Effector memory CD4-positive, alpha-beta T cell (primary cell): ENCODE measurements around the gene SLC24A4.

Experiments
- DNase-seq, 3 donors: peaks; one replicate each; pipeline ENCODE4 v3.0.0-alpha.2; 2020
- H3K27ac ChIP-seq: 2 replicates; pipeline ENCODE4 v1.7.0; 2013; ENCODE audit warnings: mild to moderate bottlenecking, low read length, moderate library complexity; ENCODE audit not compliant: insufficient read depth, poor library complexity, severe bottlenecking
- H3K27me3 ChIP-seq: replicated peaks from 2 replicates; pipeline ENCODE4 v1.7.0; 2013; ENCODE audit warnings: mild to moderate bottlenecking, low read length; ENCODE audit not compliant: insufficient read depth, control insufficient read depth, poor library complexity, severe bottlenecking
- H3K36me3 ChIP-seq: 2 replicates; pipeline ENCODE4 v1.7.0; 2013; ENCODE audit warnings: mild to moderate bottlenecking, low read length, moderate library complexity; ENCODE audit not compliant: control insufficient read depth, insufficient read depth
- H3K4me1 ChIP-seq: 2 replicates; pipeline ENCODE4 v1.7.0; 2013; ENCODE audit warnings: low read length, mild to moderate bottlenecking; ENCODE audit not compliant: control insufficient read depth, insufficient read depth, poor library complexity, severe bottlenecking
- H3K4me3 ChIP-seq: 2 replicates; pipeline ENCODE4 v1.7.0; 2013; ENCODE audit warnings: low read length, low read depth, mild to moderate bottlenecking; ENCODE audit not compliant: insufficient read depth, poor library complexity, severe bottlenecking
- H3K9me3 ChIP-seq: 2 replicates; pipeline ENCODE4 v1.7.0; 2013; ENCODE audit warnings: mild to moderate bottlenecking, low read length, moderate library complexity; ENCODE audit not compliant: control insufficient read depth

The SLC24A4 gene

GRCh38 chr14:92459950-92460421 is 137.0 kb downstream of the SLC24A4 start:
- Histone ChIP-seq H3K27ac (no peak overlapping the region), H3K4me1 (no peaks in the 10 kb centered on the region), H3K9me3 (no peaks in the 10 kb centered on the region), H3K27me3 (peaks cover 3% of the 10 kb centered on the region), H3K36me3 (no peaks in the 10 kb centered on the region), H3K4me3 (no peak overlapping the region)
- no peak for DNase-seq

- H3K4me3 ChIP-seq = no peak overlapping the region
- no peak overlapping the region for H3K27ac ChIP-seq
- no peak for DNase-seq
- no peaks in the 10 kb centered on the region for H3K36me3 ChIP-seq
- H3K27me3 ChIP-seq = peaks cover 3% of the 10 kb centered on the region
- no peaks in the 10 kb centered on the region for H3K4me1 ChIP-seq
- H3K9me3 ChIP-seq = no peaks in the 10 kb centered on the region
Observed at GRCh38 chr14:92460541-92460915, 137.6 kb downstream of the SLC24A4 start.

DNA sequence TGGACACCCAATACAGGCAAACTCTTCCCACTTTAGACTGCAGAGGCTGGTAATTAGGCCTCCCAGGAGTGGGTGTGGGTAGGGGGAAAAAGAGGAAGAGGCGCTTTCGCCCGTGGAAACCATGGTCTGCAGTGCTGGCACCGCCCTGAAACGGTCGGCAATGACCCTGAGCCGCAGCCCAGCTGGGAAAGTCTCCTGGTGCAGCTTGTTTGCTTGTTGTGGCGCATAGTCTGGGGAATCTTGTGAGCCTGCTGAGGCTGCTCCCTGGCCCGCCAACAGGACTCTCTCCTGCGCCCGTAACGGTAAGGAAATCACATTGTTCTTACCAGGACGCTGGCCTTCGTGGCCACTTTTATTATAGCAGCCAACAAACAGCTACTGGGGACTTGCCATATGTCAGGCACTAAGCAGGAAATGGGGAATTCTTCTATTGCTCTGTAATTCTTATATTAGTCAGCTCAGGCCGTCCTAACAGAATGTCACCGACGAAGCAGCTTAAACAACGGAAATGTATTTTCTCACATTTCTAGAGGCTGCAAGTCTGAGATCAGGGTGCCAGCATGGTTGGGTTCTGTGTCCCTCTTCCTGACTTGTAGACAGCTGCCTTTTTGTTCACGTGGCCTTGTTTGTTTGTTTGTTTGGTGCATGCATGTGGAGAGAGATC is 138.1 kb downstream of the SLC24A4 start:
- H3K4me1 ChIP-seq = no peaks in the 10 kb centered on the region
- H3K36me3 ChIP-seq = no peaks in the 10 kb centered on the region
- H3K9me3 ChIP-seq = no peaks in the 10 kb centered on the region
- H3K27ac ChIP-seq = no peak overlapping the region
- no peak for DNase-seq
- H3K4me3 ChIP-seq = no peak overlapping the region
- H3K27me3 ChIP-seq = peaks cover 3% of the 10 kb centered on the region

- Histone ChIP-seq H3K27me3 (peaks cover 3% of the 10 kb centered on the region), H3K4me3 (no peak overlapping the region), H3K36me3 (no peaks in the 10 kb centered on the region), H3K27ac (no peak overlapping the region), H3K9me3 (no peaks in the 10 kb centered on the region), H3K4me1 (no peaks in the 10 kb centered on the region)
- no peak for DNase-seq
Observed at GRCh38 chr14:92461891-92462290, 138.9 kb downstream of the SLC24A4 start.

DNA sequence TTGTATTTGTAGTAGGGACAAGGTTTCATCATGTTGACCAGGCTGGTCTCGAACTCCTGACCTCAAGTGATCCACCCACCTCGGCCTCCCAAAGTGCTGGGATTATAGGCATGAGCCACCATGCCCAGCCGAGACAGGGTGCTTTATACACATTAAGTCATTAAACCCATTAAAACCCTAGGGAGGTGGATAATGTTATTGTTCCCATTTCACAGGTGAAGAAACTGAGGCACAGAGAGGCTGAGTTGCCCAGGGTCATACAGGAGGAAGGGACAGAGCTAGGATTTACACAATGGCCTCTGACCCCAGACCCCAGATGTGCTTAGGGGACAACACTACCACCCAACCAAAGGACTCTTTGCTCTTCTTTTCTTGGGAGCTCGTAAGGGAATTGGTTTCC is 139.6 kb downstream of the SLC24A4 start:
- Histone ChIP-seq H3K27ac (no peak overlapping the region), H3K4me3 (no peak overlapping the region), H3K9me3 (peaks cover 3% of the 10 kb centered on the region), H3K4me1 (no peaks in the 10 kb centered on the region), H3K36me3 (no peaks in the 10 kb centered on the region), H3K27me3 (peaks cover 3% of the 10 kb centered on the region)
- DNase-seq = no peak

GRCh38 chr14:92463141-92463540 is 140.2 kb downstream of the SLC24A4 start:
- Histone ChIP-seq H3K27me3 (peaks cover 3% of the 10 kb centered on the region), H3K4me3 (no peak overlapping the region), H3K36me3 (no peaks in the 10 kb centered on the region), H3K4me1 (no peaks in the 10 kb centered on the region), H3K27ac (no peak overlapping the region), H3K9me3 (peaks cover 6% of the 10 kb centered on the region)
- no peak for DNase-seq

- peaks cover 3% of the 10 kb centered on the region for H3K27me3 ChIP-seq
- no peaks in the 10 kb centered on the region for H3K36me3 ChIP-seq
- H3K27ac ChIP-seq = no peak overlapping the region
- no peaks in the 10 kb centered on the region for H3K4me1 ChIP-seq
- no peak overlapping the region for H3K4me3 ChIP-seq
- DNase-seq = no peak
- H3K9me3 ChIP-seq = peaks cover 6% of the 10 kb centered on the region
Observed at GRCh38 chr14:92464156-92464555, 141.2 kb downstream of the SLC24A4 start.

GRCh38 chr14:92464716-92465115 is 141.8 kb downstream of the SLC24A4 start:
- Histone ChIP-seq H3K4me3 (no peak overlapping the region), H3K27me3 (no peaks in the 10 kb centered on the region), H3K27ac (no peak overlapping the region), H3K36me3 (no peaks in the 10 kb centered on the region), H3K4me1 (no peaks in the 10 kb centered on the region), H3K9me3 (peaks cover 6% of the 10 kb centered on the region)
- DNase-seq = no peak

GRCh38 chr14:92465353-92466055 is 142.5 kb downstream of the SLC24A4 start:
- no peaks in the 10 kb centered on the region for H3K4me1 ChIP-seq
- H3K9me3 ChIP-seq = peaks cover 6% of the 10 kb centered on the region
- no peak overlapping the region for H3K27ac ChIP-seq
- no peaks in the 10 kb centered on the region for H3K27me3 ChIP-seq
- H3K4me3 ChIP-seq = no peak overlapping the region
- no peaks in the 10 kb centered on the region for H3K36me3 ChIP-seq
- no peak for DNase-seq

- H3K4me3 ChIP-seq = no peak overlapping the region
- no peaks in the 10 kb centered on the region for H3K27me3 ChIP-seq
- no peak for DNase-seq
- H3K4me1 ChIP-seq = no peaks in the 10 kb centered on the region
- no peaks in the 10 kb centered on the region for H3K36me3 ChIP-seq
- no peak overlapping the region for H3K27ac ChIP-seq
- peaks cover 6% of the 10 kb centered on the region for H3K9me3 ChIP-seq
Observed at GRCh38 chr14:92466059-92466458, 143.1 kb downstream of the SLC24A4 start.
